NCI-H1105 (cell line): ENCODE measurements around the gene KISS1R.
A peak's percentile ranks its signal among the peaks of the same experiment; 100 is the strongest.
"Not testable (repeated sequence)": the region's sequence is repeated elsewhere in the genome, so short reads cannot be mapped to it uniquely, and the experiment has no call there.

ENCODE experiments used
- DNase-seq: peaks from one replicate; lab custom pipeline; 2025; lab: John Stamatoyannopoulos, UW

Gene KISS1R

GRCh38 chr19:917323-918151 is at the start of gene KISS1R:
KISS1R (plus strand) TSS chr19:917333; CDS start chr19:917503, 170 bp downstream.
- no peak for DNase-seq

- no peak for DNase-seq
Measured at GRCh38 chr19:867855-868457, 49.2 kb upstream of the KISS1R start.

- DNase-seq: no peak
Measured at GRCh38 chr19:868458-869244, 48.5 kb upstream of the KISS1R start.

- DNase-seq: no peak
Measured at GRCh38 chr19:869245-870177, 47.6 kb upstream of the KISS1R start.

GRCh38 chr19:870314-870713 is 46.8 kb upstream of the KISS1R start:
- DNase-seq: no peak

- DNase-seq: peak; percentile 29
Measured at GRCh38 chr19:870963-871401, 46.2 kb upstream of the KISS1R start.

- DNase-seq: no peak
Measured at GRCh38 chr19:871446-872265, 45.5 kb upstream of the KISS1R start.

- peak; percentile 67 for DNase-seq
Measured at GRCh38 chr19:872266-872951, 44.7 kb upstream of the KISS1R start.

GRCh38 chr19:873084-873483 is 44.0 kb upstream of the KISS1R start:
- no peak for DNase-seq

- no peak for DNase-seq
Measured at GRCh38 chr19:873561-874041, 43.5 kb upstream of the KISS1R start.

GRCh38 chr19:875265-875879 is 41.8 kb upstream of the KISS1R start:
- DNase-seq: no peak

GRCh38 chr19:876089-876488 is 41.0 kb upstream of the KISS1R start:
- no peak for DNase-seq

- DNase-seq: no peak
Measured at GRCh38 chr19:876780-877314, 40.3 kb upstream of the KISS1R start.

GRCh38 chr19:877992-878660 is 39.0 kb upstream of the KISS1R start:
- not testable (repeated sequence) for DNase-seq

GRCh38 chr19:878751-879561 is 38.2 kb upstream of the KISS1R start:
- DNase-seq: not testable (repeated sequence)

- DNase-seq: no peak
Measured at GRCh38 chr19:879711-880438, 37.3 kb upstream of the KISS1R start.
